K562 (cell line): ENCODE results near the gene TIMM50. TPM values are rescaled to one million over a fixed set of nuclear protein-coding genes. Genes with fewer than 3 reads are reported as not detected.

Experiments used
- BHLHE40 ChIP-seq: IDR thresholded peaks from 2 replicates; pipeline ENCODE4 v1.6.1; 2011; ENCODE audit warnings: low read length, improper control_type of control experiment
- C11orf30 ChIP-seq: fragments of 450-650 bp; IDR thresholded peaks from 2 replicates; pipeline ENCODE4 v1.6.1; 2016; ENCODE audit warnings: low read depth, mild to moderate bottlenecking
- CBX3 ChIP-seq, 2 experiments: IDR thresholded peaks; 1 replicate in 1 of 2; 2 replicates in 1 of 2; pipeline ENCODE4 v1.6.1; 2012; ENCODE audit warnings: inconsistent platforms in 2 of 2, low read length in 2 of 2, borderline replicate concordance in 1 of 2, control low read depth in 1 of 2
- CXXC5 ChIP-seq: fragments of 250-450 bp; sonication (Bioruptor Pico); IDR thresholded peaks from 2 replicates; pipeline ENCODE4 v1.8.0; 2022; ENCODE audit warnings: inconsistent platforms, mild to moderate bottlenecking, moderate library complexity
- ELF2 ChIP-seq: fragments of 250-450 bp; sonication (Bioruptor Pico); IDR thresholded peaks from 2 replicates; pipeline ENCODE4 v1.5.0; 2021; ENCODE audit warnings: mild to moderate bottlenecking
- EP300 ChIP-seq: IDR thresholded peaks from 2 replicates; pipeline ENCODE4 v1.6.1; 2012; ENCODE audit warnings: low read length, improper control_type of control experiment
- ETV1 ChIP-seq: fragments of 450-650 bp; conservative IDR thresholded peaks from 2 replicates; pipeline ENCODE4 v1.6.1; 2016; ENCODE audit warnings: missing genetic modification characterization, control low read depth, low read depth, missing compliant biosample characterization
- JUN ChIP-seq, 2 experiments: sonication (generic) in 1 of 2; formaldehyde crosslinking in 1 of 2; IDR thresholded peaks; 2 replicates each; pipeline versions ENCODE4 v1.6.1 to v1.8.0; 2012 to 2022; ENCODE audit warnings: borderline replicate concordance in 2 of 2, mild to moderate bottlenecking in 2 of 2, improper control_type of control experiment in 1 of 2, low read depth in 1 of 2, low read length in 1 of 2, missing genetic modification reagents in 1 of 2
- KAT7 ChIP-seq: sonication (generic); formaldehyde crosslinking; IDR thresholded peaks from 2 replicates; pipeline ENCODE4 v1.8.0; 2022; ENCODE audit warnings: missing genetic modification reagents, mild to moderate bottlenecking, borderline replicate concordance
- MAFF ChIP-seq: IDR thresholded peaks from 2 replicates; pipeline ENCODE4 v1.6.1; 2012; ENCODE audit warnings: low read length, improper control_type of control experiment
- MCM5 ChIP-seq: fragments of 450-650 bp; IDR thresholded peaks from 2 replicates; pipeline ENCODE4 v1.6.1; 2016; ENCODE audit warnings: low read depth
- MECOM ChIP-seq: fragments of 250-450 bp; sonication (Bioruptor Pico); IDR thresholded peaks from 2 replicates; pipeline ENCODE4 v1.8.0; 2022; ENCODE audit warnings: inconsistent platforms
- POLR2B ChIP-seq: fragments of 450-650 bp; IDR thresholded peaks from 2 replicates; pipeline ENCODE4 v1.6.1; 2018; ENCODE audit warnings: low read depth; ENCODE audit not compliant: partially characterized antibody
- PTBP1 ChIP-seq: fragments of 200-400 bp; formaldehyde crosslinking; IDR thresholded peaks from 2 replicates; pipeline ENCODE4 v1.6.1; 2017; ENCODE audit warnings: low read depth, low read length
- SETDB1 ChIP-seq: IDR thresholded peaks from one replicate; pipeline ENCODE4 v1.6.1; 2012; ENCODE audit warnings: low read length, control low read depth, inconsistent platforms
- SMARCB1 ChIP-seq: IDR thresholded peaks from 2 replicates; pipeline ENCODE4 v1.6.1; 2011; ENCODE audit warnings: improper control_type of control experiment, low read depth; ENCODE audit not compliant: insufficient read length
- YY1 ChIP-seq, 3 experiments: IDR thresholded peaks; 2 replicates each; pipeline ENCODE4 v1.6.1; 2011; ENCODE audit warnings: low read length in 2 of 3, mild to moderate bottlenecking in 2 of 3, moderate library complexity in 2 of 3, borderline replicate concordance in 1 of 3, control low read depth in 1 of 3, low read depth in 1 of 3; ENCODE audit not compliant: insufficient read depth in 3 of 3, insufficient replicate concordance in 2 of 3, control insufficient read depth in 1 of 3, insufficient read length in 1 of 3; ENCODE audit errors: extremely low read depth in 1 of 3
- polyA plus RNA-seq, 8 experiments: library from polyadenylated mRNA; depleted of rRNA in 4 of 8; stranded (reverse) in 5 of 8; unstranded in 3 of 8; fragments of >200 nt; fragmentation: Nextera tagmentation in 2 of 8; fragmentation: Illumina TruSeq in 1 of 8; extraction: Ambion mirVana in 2 of 8; extraction: Trizol in 1 of 8; gene quantifications; 2 replicates each; pipeline versions ENCODE4 v1.2.1 to v1.2.3, GENCODE V29; 2011 to 2014; ENCODE audit warnings: inconsistent platforms in 1 of 8, missing spikeins in 1 of 8
- total RNA-seq, 7 experiments: library from RNA; depleted of rRNA in 6 of 7; stranded (reverse); fragments of >200 nt in 6 of 7; fragmentation: Illumina TruSeq in 2 of 7; extraction: Trizol in 2 of 7; gene quantifications; 2 replicates each; pipeline versions ENCODE4 v1.2.1 to v1.2.3, GENCODE V29; 2011 to 2021; ENCODE audit warnings: low replicate concordance in 1 of 7
- TF ChIP-seq, protein P1 (sequence below), 2 experiments: fragments of 250-450 bp in 1 of 2; fragments of 450-650 bp in 1 of 2; sonication (Bioruptor Pico) in 1 of 2; IDR thresholded peaks; 2 replicates each; pipeline versions ENCODE4 v1.6.1 to v1.8.0; 2016 to 2021; ENCODE audit warnings: mild to moderate bottlenecking in 2 of 2, moderate library complexity in 2 of 2, missing compliant biosample characterization in 1 of 2, missing genetic modification characterization in 1 of 2
- TF ChIP-seq, protein P2 (sequence below): fragments of 250-450 bp; sonication (Bioruptor Pico); IDR thresholded peaks from 2 replicates; pipeline ENCODE4 v1.6.1; 2021; ENCODE audit warnings: mild to moderate bottlenecking
- TF ChIP-seq, protein P3 (sequence below): fragments of 450-650 bp; IDR thresholded peaks from 2 replicates; pipeline ENCODE4 v1.6.1; 2017; ENCODE audit warnings: antibody characterized with exemption
- TF ChIP-seq, protein P4 (sequence below): conservative IDR thresholded peaks from 2 replicates; pipeline ENCODE4 v1.6.1; 2011; ENCODE audit warnings: low read depth, mild to moderate bottlenecking, low read length; ENCODE audit not compliant: control insufficient read depth

The TIMM50 gene
- total and polyA plus RNA-seq, 9 of the 15 experiments (the other 6 are each of a cell fraction or from before 2014, with no cell fraction given) = 28.3 to 221 (median 170) TPM

DNA sequence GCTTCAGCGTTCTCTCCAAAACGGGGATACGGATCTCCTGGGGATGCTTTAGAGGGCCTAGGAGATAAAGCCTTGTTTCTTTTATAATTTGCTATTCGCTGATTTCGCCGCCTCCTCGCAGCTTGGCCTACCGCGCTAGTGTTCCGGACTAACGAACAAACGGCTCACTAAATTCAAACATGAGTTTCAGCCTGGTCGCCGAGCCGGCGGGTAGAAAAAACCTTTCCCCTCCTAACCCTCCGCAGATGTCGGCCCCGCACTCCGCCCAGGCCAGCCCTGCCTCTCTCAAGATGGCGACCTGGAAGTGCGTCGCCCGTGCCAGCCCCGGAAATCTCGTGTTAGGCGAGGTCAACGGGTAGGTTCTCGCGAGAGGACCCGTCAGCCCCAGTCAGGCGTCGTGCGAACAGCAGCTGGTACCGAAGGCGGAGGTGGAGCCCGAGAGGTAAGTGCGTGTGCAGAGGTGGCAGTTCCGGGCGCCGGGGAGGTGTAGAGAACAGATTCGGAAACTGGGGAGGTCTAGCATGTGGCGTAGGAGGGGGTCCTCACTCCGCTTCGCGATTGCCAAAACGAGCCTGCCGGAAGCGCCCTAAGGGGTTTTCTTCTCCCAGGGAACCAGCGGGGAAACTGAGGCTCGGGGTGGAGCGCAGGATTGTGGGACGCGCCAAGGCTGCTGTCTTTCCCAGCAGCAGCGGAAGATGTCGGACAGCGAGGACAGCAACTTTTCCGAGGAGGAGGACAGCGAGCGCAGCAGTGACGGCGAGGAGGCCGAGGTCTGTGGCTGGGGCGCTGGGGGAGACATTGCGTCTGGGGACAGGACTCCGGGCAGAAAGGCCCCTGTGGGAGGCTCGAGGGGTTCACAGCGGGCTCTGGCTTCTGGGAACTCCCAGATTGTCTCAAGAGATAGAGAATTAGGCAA is 35.2 kb upstream of the TIMM50 start, which contains the start of gene SUPT5H (continued):
- TF ChIP-seq BHLHE40 (peak; percentile 94), C11orf30 (peak; percentile 62), MAFF (peak; percentile 64; the same call in 1 of the 2 replicates), CXXC5 (CRISPR knock-in tag) (peak; percentile 92), POLR2B (peak; percentile 76), MECOM (CRISPR knock-in tag) (no peak), PTBP1 (no peak), EP300 (peak; percentile 41; the same call in 1 of the 2 replicates), ELF2 (CRISPR knock-in tag) (peak; percentile 78; the same call in 1 of the 2 replicates), MCM5 (no peak; the same call in 1 of the 2 replicates), CBX3 (IDR thresholded peaks at IDR 0.05; ENCODE audit: borderline replicate concordance in 1 of 2, low read length in 2 of 2) (peak in 1 of 2 experiments; percentile 42; a peak in 1 of 3 replicates), SMARCB1 (no peak), KAT7 (CRISPR knock-in tag) (peak; percentile 7; the same call in 1 of the 2 replicates), JUN (IDR thresholded peaks at IDR 0.05; ENCODE audit: borderline replicate concordance, low read depth, low read length) (0 out of 2 replicates have a peak, but pooled peaks have one; percentile 18), JUN (CRISPR knock-in tag; IDR thresholded peaks at IDR 0.05; ENCODE audit: borderline replicate concordance) (no peak), SETDB1 (no peak), YY1 (IDR thresholded peaks at IDR 0.05; ENCODE audit: borderline replicate concordance in 1 of 3, control insufficient read depth in 1 of 3, extremely low read depth in 1 of 3, insufficient read depth in 3 of 3, insufficient read length in 1 of 3, insufficient replicate concordance in 2 of 3, low read depth in 1 of 3, low read length in 2 of 3) (peak; percentile 94 to 100 (median 99)), ETV1 (no peak; the same call in none of the 2 replicates)
- TF ChIP-seq, protein P1, sequence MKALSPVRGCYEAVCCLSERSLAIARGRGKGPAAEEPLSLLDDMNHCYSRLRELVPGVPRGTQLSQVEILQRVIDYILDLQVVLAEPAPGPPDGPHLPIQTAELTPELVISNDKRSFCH (CRISPR knock-in tag; IDR thresholded peaks at IDR 0.05) = no peak
- TF ChIP-seq, protein P1 (tag; IDR thresholded peaks at IDR 0.05) = no peak
- TF ChIP-seq, protein P2, sequence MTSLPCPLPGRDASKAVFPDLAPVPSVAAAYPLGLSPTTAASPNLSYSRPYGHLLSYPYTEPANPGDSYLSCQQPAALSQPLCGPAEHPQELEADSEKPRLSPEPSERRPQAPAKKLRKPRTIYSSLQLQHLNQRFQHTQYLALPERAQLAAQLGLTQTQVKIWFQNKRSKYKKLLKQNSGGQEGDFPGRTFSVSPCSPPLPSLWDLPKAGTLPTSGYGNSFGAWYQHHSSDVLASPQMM = no peak
- TF ChIP-seq, protein P3, sequence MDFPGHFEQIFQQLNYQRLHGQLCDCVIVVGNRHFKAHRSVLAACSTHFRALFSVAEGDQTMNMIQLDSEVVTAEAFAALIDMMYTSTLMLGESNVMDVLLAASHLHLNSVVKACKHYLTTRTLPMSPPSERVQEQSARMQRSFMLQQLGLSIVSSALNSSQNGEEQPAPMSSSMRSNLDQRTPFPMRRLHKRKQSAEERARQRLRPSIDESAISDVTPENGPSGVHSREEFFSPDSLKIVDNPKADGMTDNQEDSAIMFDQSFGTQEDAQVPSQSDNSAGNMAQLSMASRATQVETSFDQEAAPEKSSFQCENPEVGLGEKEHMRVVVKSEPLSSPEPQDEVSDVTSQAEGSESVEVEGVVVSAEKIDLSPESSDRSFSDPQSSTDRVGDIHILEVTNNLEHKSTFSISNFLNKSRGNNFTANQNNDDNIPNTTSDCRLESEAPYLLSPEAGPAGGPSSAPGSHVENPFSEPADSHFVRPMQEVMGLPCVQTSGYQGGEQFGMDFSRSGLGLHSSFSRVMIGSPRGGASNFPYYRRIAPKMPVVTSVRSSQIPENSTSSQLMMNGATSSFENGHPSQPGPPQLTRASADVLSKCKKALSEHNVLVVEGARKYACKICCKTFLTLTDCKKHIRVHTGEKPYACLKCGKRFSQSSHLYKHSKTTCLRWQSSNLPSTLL = no peak
- TF ChIP-seq, protein P4, sequence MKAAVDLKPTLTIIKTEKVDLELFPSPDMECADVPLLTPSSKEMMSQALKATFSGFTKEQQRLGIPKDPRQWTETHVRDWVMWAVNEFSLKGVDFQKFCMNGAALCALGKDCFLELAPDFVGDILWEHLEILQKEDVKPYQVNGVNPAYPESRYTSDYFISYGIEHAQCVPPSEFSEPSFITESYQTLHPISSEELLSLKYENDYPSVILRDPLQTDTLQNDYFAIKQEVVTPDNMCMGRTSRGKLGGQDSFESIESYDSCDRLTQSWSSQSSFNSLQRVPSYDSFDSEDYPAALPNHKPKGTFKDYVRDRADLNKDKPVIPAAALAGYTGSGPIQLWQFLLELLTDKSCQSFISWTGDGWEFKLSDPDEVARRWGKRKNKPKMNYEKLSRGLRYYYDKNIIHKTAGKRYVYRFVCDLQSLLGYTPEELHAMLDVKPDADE = peak; percentile 79
